IMR-90 (cell line): Measurements from ENCODE around the gene ARF1. TPM values are rescaled to one million over a fixed set of nuclear protein-coding genes. Genes with fewer than 3 reads are reported as not detected.

Experiments used
- ATAC-seq: fragments of 200-7000 bp; cut with Tn5 transposase; 2 replicates; pipeline ENCODE4 v1.9.1; 2020; ENCODE audit warnings: low read depth, mild to moderate bottlenecking, moderate library complexity
- BruUV-seq: library from RNA; stranded (reverse); fragments of 400-500 nt; replicated peaks from 2 replicates; lab custom pipeline; 2021; lab: Mats Ljungman, UMichigan
- CTCF ChIA-PET: fragments of 300-600 bp; formaldehyde crosslinking; extraction: SDS; loops from one replicate; lab custom pipeline; 2021; ENCODE audit warnings: antibody characterized with exemption; lab: Yijun Ruan, JAX
- POLR2A ChIA-PET: fragments of 300-600 bp; sonication (Branson Sonifier 250); formaldehyde crosslinking; loops from one replicate; lab custom pipeline; 2022; ENCODE audit warnings: antibody characterized with exemption; ENCODE audit not compliant: unreplicated experiment; lab: Charles Lee
- DNase-seq: peaks from one replicate; pipeline ENCODE4 v3.0.0; 2013
- H2AFZ ChIP-seq: replicated peaks from 2 replicates; pipeline ENCODE3; 2013; ENCODE audit warnings: low read length, mild to moderate bottlenecking; ENCODE audit not compliant: poor library complexity
- H2AK5ac ChIP-seq: 2 replicates; pipeline ENCODE4 v1.6.1; 2013; ENCODE audit warnings: low read depth, low read length, inconsistent platforms
- H2AK9ac ChIP-seq: replicated peaks from 2 replicates; pipeline ENCODE3; 2013; ENCODE audit warnings: mild to moderate bottlenecking, low read depth, low read length, moderate library complexity; ENCODE audit not compliant: poor library complexity
- H2BK120ac ChIP-seq: 2 replicates; pipeline ENCODE4 v1.6.1; 2013; ENCODE audit warnings: low read depth, low read length, inconsistent platforms
- H2BK15ac ChIP-seq: 3 replicates; pipeline ENCODE4 v1.6.1; 2013; ENCODE audit warnings: low read depth, low read length, inconsistent platforms
- H2BK20ac ChIP-seq: 2 replicates; pipeline ENCODE4 v1.6.1; 2013; ENCODE audit warnings: low read depth, mild to moderate bottlenecking, inconsistent platforms, low read length, moderate library complexity
- H2BK5ac ChIP-seq: 2 replicates; pipeline ENCODE4 v1.6.1; 2013; ENCODE audit warnings: mild to moderate bottlenecking, low read depth, low read length, inconsistent platforms; ENCODE audit not compliant: poor library complexity, severe bottlenecking
- H3K14ac ChIP-seq: replicated peaks from 2 replicates; pipeline ENCODE4 v1.6.1; 2013; ENCODE audit warnings: low read depth, low read length, inconsistent platforms
- H3K18ac ChIP-seq: 2 replicates; pipeline ENCODE4 v1.6.1; 2013; ENCODE audit warnings: low read depth, low read length, control low read depth
- H3K23ac ChIP-seq: 2 replicates; pipeline ENCODE4 v1.6.1; 2013; ENCODE audit warnings: low read depth, low read length, inconsistent platforms
- H3K27ac ChIP-seq: 2 replicates; pipeline ENCODE4 v1.5.1; 2013; ENCODE audit warnings: mild to moderate bottlenecking, control low read depth, low read length; ENCODE audit not compliant: insufficient read depth
- H3K27me3 ChIP-seq: 2 replicates; pipeline ENCODE4 v1.6.1; 2013; ENCODE audit warnings: low read length; ENCODE audit not compliant: control insufficient read depth, insufficient read depth
- H3K36me3 ChIP-seq: 2 replicates; pipeline ENCODE4 v1.6.1; 2013; ENCODE audit warnings: low read length, mixed read lengths; ENCODE audit not compliant: control insufficient read depth, insufficient read depth
- H3K4ac ChIP-seq: 2 replicates; pipeline ENCODE4 v1.6.1; 2013; ENCODE audit warnings: low read depth, low read length, inconsistent platforms
- H3K4me1 ChIP-seq: 2 replicates; pipeline ENCODE4 v1.6.1; 2013; ENCODE audit warnings: low read length, mixed read lengths; ENCODE audit not compliant: control insufficient read depth, insufficient read depth
- H3K4me2 ChIP-seq: 2 replicates; pipeline ENCODE4 v1.6.1; 2013; ENCODE audit warnings: low read depth, mild to moderate bottlenecking, control low read depth, low read length, moderate library complexity
- H3K4me3 ChIP-seq: 2 replicates; pipeline ENCODE4 v1.5.1; 2013; ENCODE audit warnings: low read depth, mild to moderate bottlenecking, control low read depth, low read length, moderate library complexity; ENCODE audit not compliant: insufficient read depth
- H3K56ac ChIP-seq: 2 replicates; pipeline ENCODE4 v1.6.1; 2013; ENCODE audit warnings: low read length, inconsistent platforms; ENCODE audit not compliant: insufficient read depth; ENCODE audit errors: extremely low read depth
- H3K79me1 ChIP-seq, 2 experiments: 2 replicates each; pipeline ENCODE4 v1.6.1; 2013; ENCODE audit warnings: low read length in 2 of 2, inconsistent platforms in 1 of 2, low read depth in 1 of 2
- H3K9ac ChIP-seq: 2 replicates; pipeline ENCODE4 v1.6.1; 2013; ENCODE audit warnings: low read depth, low read length, control low read depth
- H3K9me1 ChIP-seq: 2 replicates; pipeline ENCODE4 v1.6.1; 2013; ENCODE audit warnings: low read length, inconsistent platforms; ENCODE audit not compliant: insufficient read depth
- H3K9me3 ChIP-seq: 2 replicates; pipeline ENCODE4 v1.6.1; 2013; ENCODE audit warnings: low read length; ENCODE audit not compliant: control insufficient read depth, insufficient read depth
- H4K20me1 ChIP-seq: 2 replicates; pipeline ENCODE4 v1.6.1; 2013; ENCODE audit warnings: low read length, inconsistent platforms; ENCODE audit not compliant: insufficient read depth
- H4K5ac ChIP-seq: 2 replicates; pipeline ENCODE4 v1.6.1; 2013; ENCODE audit warnings: mild to moderate bottlenecking, low read depth, low read length, control low read depth
- H4K8ac ChIP-seq, 2 experiments: 2 replicates each; pipeline ENCODE4 v1.6.1; 2013; ENCODE audit warnings: low read depth in 2 of 2, low read length in 2 of 2, control low read depth in 1 of 2, inconsistent platforms in 1 of 2
- H4K91ac ChIP-seq: 2 replicates; pipeline ENCODE4 v1.6.1; 2013; ENCODE audit warnings: low read depth, low read length, inconsistent platforms; ENCODE audit not compliant: insufficient read depth
- BHLHE40 ChIP-seq: fragments of 150-350 bp; IDR thresholded peaks from 2 replicates; pipeline ENCODE4 v1.6.1; 2016; ENCODE audit warnings: mild to moderate bottlenecking, low read depth, low read length
- CEBPB ChIP-seq: IDR thresholded peaks from 2 replicates; pipeline ENCODE4 v1.6.1; 2012; ENCODE audit warnings: low read depth, low read length, improper control_type of control experiment
- CHD1 ChIP-seq: IDR thresholded peaks from 2 replicates; pipeline ENCODE4 v1.6.1; 2012; ENCODE audit warnings: low read depth, low read length, improper control_type of control experiment
- FOS ChIP-seq: fragments of 150-350 bp; IDR thresholded peaks from 2 replicates; pipeline ENCODE4 v1.6.1; 2016; ENCODE audit warnings: low read depth, low read length
- MAFK ChIP-seq: IDR thresholded peaks from 2 replicates; pipeline ENCODE4 v1.6.1; 2012; ENCODE audit warnings: low read depth, low read length, improper control_type of control experiment
- MAZ ChIP-seq: IDR thresholded peaks from 2 replicates; pipeline ENCODE4 v1.6.1; 2012; ENCODE audit warnings: low read depth, mild to moderate bottlenecking, low read length, improper control_type of control experiment, moderate library complexity, borderline replicate concordance
- MXI1 ChIP-seq: IDR thresholded peaks from 2 replicates; pipeline ENCODE4 v1.6.1; 2012; ENCODE audit warnings: low read depth, mild to moderate bottlenecking, low read length, moderate library complexity, borderline replicate concordance
- NFE2L2 ChIP-seq: fragments of 150-350 bp; IDR thresholded peaks from 2 replicates; pipeline ENCODE4 v1.6.1; 2016; ENCODE audit warnings: low read depth, mild to moderate bottlenecking, low read length
- POLR2A ChIP-seq: IDR thresholded peaks from 2 replicates; pipeline ENCODE4 v1.6.1; 2012; ENCODE audit warnings: mild to moderate bottlenecking, low read depth, low read length
- RAD21 ChIP-seq: IDR thresholded peaks from 2 replicates; pipeline ENCODE4 v1.6.1; 2012; ENCODE audit warnings: low read length, improper control_type of control experiment
- RCOR1 ChIP-seq: IDR thresholded peaks from 2 replicates; pipeline ENCODE4 v1.6.1; 2012; ENCODE audit warnings: mild to moderate bottlenecking, low read length, improper control_type of control experiment; ENCODE audit not compliant: insufficient replicate concordance
- RFX5 ChIP-seq: IDR thresholded peaks from 2 replicates; pipeline ENCODE4 v1.8.0; 2012; ENCODE audit warnings: low read depth, mild to moderate bottlenecking, low read length, moderate library complexity
- SMC3 ChIP-seq: fragments of 150-350 bp; IDR thresholded peaks from 2 replicates; pipeline ENCODE4 v1.6.1; 2016; ENCODE audit warnings: low read depth, mild to moderate bottlenecking, antibody characterized with exemption, low read length, moderate library complexity
- WGBS, 2 experiments: methylation state at CpG; one replicate each; pipeline versions ENCODE4 v1.1.5 to v1.1.7; 2013; ENCODE audit warnings: missing lambda C conversion rate in 2 of 2; ENCODE audit not compliant: insufficient read length in 1 of 2; ENCODE audit errors: extremely low coverage in 2 of 2; 5-methylcytosine and 5-hydroxymethylcytosine counted together
- dilution Hi-C: fragments of 300-500 bp; cut with HindIII; formaldehyde crosslinking; loops from one replicate; pipeline ENCODE4 v1.14.3; 2018; ENCODE audit warnings: low sequenced_read_pairs; ENCODE audit not compliant: unreplicated experiment
- in situ Hi-C: fragments of 300-500 bp; cut with MboI; formaldehyde crosslinking; loops from 3 replicates; pipeline ENCODE4 v1.14.3; 2019; ENCODE audit warnings: low sequenced_read_pairs, inconsistent platforms, mixed read lengths
- intact Hi-C: fragments of 100-400 bp; cut with micrococcal nuclease; formaldehyde crosslinking; loops from 2 replicates; pipeline ENCODE4 v1.10.0; 2022
- polyA plus RNA-seq, 3 experiments: library from polyadenylated mRNA; depleted of rRNA; stranded (reverse); fragments of >200 nt; gene quantifications; 2 replicates each; pipeline ENCODE4 v1.2.3, GENCODE V29; 2012; ENCODE audit warnings: low replicate concordance in 1 of 3
- total RNA-seq: library from RNA; depleted of rRNA; stranded (reverse); fragments of >200 nt; gene quantifications from 2 replicates; pipeline ENCODE4 v1.2.3, GENCODE V29; 2012
- TF ChIP-seq, protein P1 (sequence below): fragments of 150-350 bp; IDR thresholded peaks from 2 replicates; pipeline ENCODE4 v1.6.1; 2017; ENCODE audit warnings: mild to moderate bottlenecking, antibody characterized with exemption, low read length, low read depth
- TF ChIP-seq, protein P2 (sequence below): conservative IDR thresholded peaks from 2 replicates; pipeline ENCODE4 v1.5.1; 2012; ENCODE audit warnings: mild to moderate bottlenecking, low read depth, low read length, improper control_type of control experiment
- TF ChIP-seq, protein P3 (sequence below): fragments of 150-350 bp; IDR thresholded peaks from 2 replicates; pipeline ENCODE4 v1.6.1; 2016; ENCODE audit warnings: low read depth, mild to moderate bottlenecking, low read length, moderate library complexity, borderline replicate concordance

The ARF1 gene
- total and polyA plus RNA-seq, 2 of the 4 experiments (the other 2 are of a cell fraction) = 330 to 1,100 TPM

DNA sequence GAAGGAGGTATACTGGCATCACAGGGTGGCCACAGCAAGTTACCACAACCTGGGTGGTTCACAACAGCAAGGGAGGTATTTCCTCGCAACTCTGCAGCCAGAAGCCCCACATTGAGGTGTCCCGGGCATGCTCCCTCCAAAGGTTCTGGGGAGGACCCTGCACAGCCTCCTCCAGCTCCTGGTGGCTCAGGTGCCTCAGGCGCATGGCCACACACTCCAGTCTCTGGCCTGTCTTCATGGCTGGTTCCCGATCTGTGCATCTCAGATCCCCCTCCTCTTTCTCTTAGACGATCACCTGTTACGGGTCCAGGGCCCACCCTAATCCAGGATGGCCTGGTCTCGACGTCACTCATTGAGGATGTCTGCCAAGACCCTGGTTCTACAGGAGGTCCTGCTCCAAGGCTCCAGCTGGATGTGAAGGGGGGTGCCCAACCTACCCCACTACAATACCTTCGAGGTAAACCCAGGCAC is 6.7 kb upstream of the ARF1 start:
- intact Hi-C loops = no loop called here
- no peak overlapping the region for H3K27ac ChIP-seq
- WGBS, 2 experiments = 84% methylated on average over 3 of the region's 9 CpGs; no CpG with 5 or more reads in 1 of the 2 experiments
- no peak overlapping the region for H4K91ac ChIP-seq
- dilution Hi-C loops = no loop called here
- ATAC-seq (no peak), DNase-seq (no peak)
- H3K9me3 ChIP-seq = no peaks in the 10 kb centered on the region
- no peak overlapping the region for H3K4ac ChIP-seq
- ChIA-PET CTCF (no interaction called here), POLR2A (no interaction called here)
- H4K20me1 ChIP-seq = peaks cover 23% of the 10 kb centered on the region
- no peak overlapping the region for H2AK5ac ChIP-seq
- H2BK5ac ChIP-seq = no peak overlapping the region
- peaks cover 2% of the 10 kb centered on the region for H3K27me3 ChIP-seq
- H3K79me1 ChIP-seq = peaks cover 3 to 12% of the 10 kb centered on the region in 2 experiments; a peak in 2 of 4 replicates
- H2BK120ac ChIP-seq = no peak overlapping the region
- H2BK20ac ChIP-seq = no peak overlapping the region
- H3K9me1 ChIP-seq = no peaks in the 10 kb centered on the region; the same call in 1 of the 2 replicates
- H3K36me3 ChIP-seq = no peaks in the 10 kb centered on the region
- TF ChIP-seq CEBPB = no peak
- TF ChIP-seq FOS = no peak
- TF ChIP-seq, protein P1, sequence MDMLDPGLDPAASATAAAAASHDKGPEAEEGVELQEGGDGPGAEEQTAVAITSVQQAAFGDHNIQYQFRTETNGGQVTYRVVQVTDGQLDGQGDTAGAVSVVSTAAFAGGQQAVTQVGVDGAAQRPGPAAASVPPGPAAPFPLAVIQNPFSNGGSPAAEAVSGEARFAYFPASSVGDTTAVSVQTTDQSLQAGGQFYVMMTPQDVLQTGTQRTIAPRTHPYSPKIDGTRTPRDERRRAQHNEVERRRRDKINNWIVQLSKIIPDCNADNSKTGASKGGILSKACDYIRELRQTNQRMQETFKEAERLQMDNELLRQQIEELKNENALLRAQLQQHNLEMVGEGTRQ = no peak
- no peak for TF ChIP-seq MAFK
- no peak for TF ChIP-seq NFE2L2
- no peak for TF ChIP-seq SMC3
- no peak for TF ChIP-seq POLR2A
- TF ChIP-seq, protein P2, sequence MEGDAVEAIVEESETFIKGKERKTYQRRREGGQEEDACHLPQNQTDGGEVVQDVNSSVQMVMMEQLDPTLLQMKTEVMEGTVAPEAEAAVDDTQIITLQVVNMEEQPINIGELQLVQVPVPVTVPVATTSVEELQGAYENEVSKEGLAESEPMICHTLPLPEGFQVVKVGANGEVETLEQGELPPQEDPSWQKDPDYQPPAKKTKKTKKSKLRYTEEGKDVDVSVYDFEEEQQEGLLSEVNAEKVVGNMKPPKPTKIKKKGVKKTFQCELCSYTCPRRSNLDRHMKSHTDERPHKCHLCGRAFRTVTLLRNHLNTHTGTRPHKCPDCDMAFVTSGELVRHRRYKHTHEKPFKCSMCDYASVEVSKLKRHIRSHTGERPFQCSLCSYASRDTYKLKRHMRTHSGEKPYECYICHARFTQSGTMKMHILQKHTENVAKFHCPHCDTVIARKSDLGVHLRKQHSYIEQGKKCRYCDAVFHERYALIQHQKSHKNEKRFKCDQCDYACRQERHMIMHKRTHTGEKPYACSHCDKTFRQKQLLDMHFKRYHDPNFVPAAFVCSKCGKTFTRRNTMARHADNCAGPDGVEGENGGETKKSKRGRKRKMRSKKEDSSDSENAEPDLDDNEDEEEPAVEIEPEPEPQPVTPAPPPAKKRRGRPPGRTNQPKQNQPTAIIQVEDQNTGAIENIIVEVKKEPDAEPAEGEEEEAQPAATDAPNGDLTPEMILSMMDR = no peak
- TF ChIP-seq RFX5 = no peak
- no peak for TF ChIP-seq CHD1
- no peak for TF ChIP-seq MXI1
- no peak for TF ChIP-seq MAZ
- TF ChIP-seq, protein P3, sequence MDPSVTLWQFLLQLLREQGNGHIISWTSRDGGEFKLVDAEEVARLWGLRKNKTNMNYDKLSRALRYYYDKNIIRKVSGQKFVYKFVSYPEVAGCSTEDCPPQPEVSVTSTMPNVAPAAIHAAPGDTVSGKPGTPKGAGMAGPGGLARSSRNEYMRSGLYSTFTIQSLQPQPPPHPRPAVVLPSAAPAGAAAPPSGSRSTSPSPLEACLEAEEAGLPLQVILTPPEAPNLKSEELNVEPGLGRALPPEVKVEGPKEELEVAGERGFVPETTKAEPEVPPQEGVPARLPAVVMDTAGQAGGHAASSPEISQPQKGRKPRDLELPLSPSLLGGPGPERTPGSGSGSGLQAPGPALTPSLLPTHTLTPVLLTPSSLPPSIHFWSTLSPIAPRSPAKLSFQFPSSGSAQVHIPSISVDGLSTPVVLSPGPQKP = no peak
- no peak for TF ChIP-seq BHLHE40
- no peak for TF ChIP-seq RAD21
- TF ChIP-seq RCOR1 = no peak
- H3K23ac ChIP-seq = no peak overlapping the region
- H3K18ac ChIP-seq = no peak overlapping the region
- H2BK15ac ChIP-seq = no peak overlapping the region
- in situ Hi-C loops = no loop called here
- no peak overlapping the region for H3K56ac ChIP-seq
- no peak overlapping the region for H3K4me3 ChIP-seq
- no peak overlapping the region for H4K8ac ChIP-seq
- no peak overlapping the region for H3K9ac ChIP-seq
- no peak overlapping the region for H2AK9ac ChIP-seq
- H3K14ac ChIP-seq = no peak overlapping the region
- H3K4me2 ChIP-seq = no peak overlapping the region
- no peaks in the 10 kb centered on the region for H3K4me1 ChIP-seq
- H4K5ac ChIP-seq = no peak overlapping the region
- BruUV-seq = no TSS peak
- no peak overlapping the region for H2AFZ ChIP-seq
